Measurements from ENCODE around the gene RIPOR2. TPM values are rescaled to one million over a fixed set of nuclear protein-coding genes. Genes with fewer than 3 reads are reported as not detected.
"Not testable (repeated sequence)": the region's sequence is repeated elsewhere in the genome, so short reads cannot be mapped to it uniquely, and the experiment has no call there.

Gene RIPOR2
- total and polyA plus RNA-seq, 8 donors, result 3.9 to 56.8 (median 6.0) TPM

DNA sequence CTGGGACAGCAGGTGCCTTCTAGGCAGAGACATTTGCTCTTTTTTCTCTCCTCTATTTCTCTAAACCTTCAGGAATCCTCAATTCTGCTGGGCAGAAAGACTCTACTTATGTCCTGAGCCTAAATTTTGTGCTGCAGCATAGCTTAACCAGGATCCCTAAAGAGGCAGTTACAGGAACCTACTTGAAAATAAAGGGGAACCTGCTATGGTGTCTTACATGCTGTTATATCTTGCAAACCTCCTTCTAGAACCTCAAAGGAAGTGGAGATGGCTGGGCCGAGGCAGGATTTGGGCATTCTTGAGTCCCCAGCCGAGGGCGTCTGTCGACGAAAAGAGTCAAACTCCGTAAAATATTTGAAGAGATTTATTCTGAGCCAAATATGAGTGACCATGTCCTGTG is 178.1 kb downstream of the RIPOR2 start:
- DNase-seq (no peak), ATAC-seq (no peak)
- Histone ChIP-seq H3K4me1 (no peaks in the 10 kb centered on the region), H3K27me3 (no peaks in the 10 kb centered on the region), H3K27ac (no peak overlapping the region), H3K9me3 (no peaks in the 10 kb centered on the region), H3K4me3 (no peak overlapping the region), H3K36me3 (no peaks in the 10 kb centered on the region)
- TF ChIP-seq, protein P1, sequence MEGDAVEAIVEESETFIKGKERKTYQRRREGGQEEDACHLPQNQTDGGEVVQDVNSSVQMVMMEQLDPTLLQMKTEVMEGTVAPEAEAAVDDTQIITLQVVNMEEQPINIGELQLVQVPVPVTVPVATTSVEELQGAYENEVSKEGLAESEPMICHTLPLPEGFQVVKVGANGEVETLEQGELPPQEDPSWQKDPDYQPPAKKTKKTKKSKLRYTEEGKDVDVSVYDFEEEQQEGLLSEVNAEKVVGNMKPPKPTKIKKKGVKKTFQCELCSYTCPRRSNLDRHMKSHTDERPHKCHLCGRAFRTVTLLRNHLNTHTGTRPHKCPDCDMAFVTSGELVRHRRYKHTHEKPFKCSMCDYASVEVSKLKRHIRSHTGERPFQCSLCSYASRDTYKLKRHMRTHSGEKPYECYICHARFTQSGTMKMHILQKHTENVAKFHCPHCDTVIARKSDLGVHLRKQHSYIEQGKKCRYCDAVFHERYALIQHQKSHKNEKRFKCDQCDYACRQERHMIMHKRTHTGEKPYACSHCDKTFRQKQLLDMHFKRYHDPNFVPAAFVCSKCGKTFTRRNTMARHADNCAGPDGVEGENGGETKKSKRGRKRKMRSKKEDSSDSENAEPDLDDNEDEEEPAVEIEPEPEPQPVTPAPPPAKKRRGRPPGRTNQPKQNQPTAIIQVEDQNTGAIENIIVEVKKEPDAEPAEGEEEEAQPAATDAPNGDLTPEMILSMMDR (IDR thresholded peaks at IDR 0.05), result no peak
- intact Hi-C loops (cut with DNase I), result no loop called here

DNA sequence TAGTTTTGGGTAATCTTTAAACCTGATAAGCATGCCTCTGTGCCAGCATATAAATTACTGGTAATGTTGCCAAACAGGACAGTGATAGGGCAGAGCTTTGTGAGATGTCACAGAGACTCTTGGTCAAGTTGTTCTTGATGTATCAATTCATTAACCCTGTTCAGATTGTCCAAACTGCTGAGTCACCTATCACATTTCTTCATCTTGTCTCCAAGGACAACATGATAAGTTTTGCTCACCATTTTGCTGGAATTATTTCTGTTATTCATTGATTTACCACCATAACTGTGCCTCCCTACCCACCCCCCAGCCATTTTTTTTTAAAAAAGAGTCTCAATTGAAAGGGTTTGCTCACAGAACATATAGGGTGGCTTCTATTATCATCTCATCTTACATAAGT is 180.5 kb downstream of the RIPOR2 start:
- intact Hi-C loops (cut with DNase I), result no loop called here
- DNase-seq, result no peak
- Histone ChIP-seq H3K9me3 (peaks cover 0 to 2% of the 10 kb centered on the region in 2 donors), H3K27ac (no peak overlapping the region), H3K4me3 (no peak overlapping the region), H3K36me3 (no peaks in the 10 kb centered on the region), H3K4me1 (no peaks in the 10 kb centered on the region), H3K27me3 (no peaks in the 10 kb centered on the region)
- ATAC-seq, result no peak
- TF ChIP-seq, protein P1 (IDR thresholded peaks at IDR 0.05), result no peak

DNA sequence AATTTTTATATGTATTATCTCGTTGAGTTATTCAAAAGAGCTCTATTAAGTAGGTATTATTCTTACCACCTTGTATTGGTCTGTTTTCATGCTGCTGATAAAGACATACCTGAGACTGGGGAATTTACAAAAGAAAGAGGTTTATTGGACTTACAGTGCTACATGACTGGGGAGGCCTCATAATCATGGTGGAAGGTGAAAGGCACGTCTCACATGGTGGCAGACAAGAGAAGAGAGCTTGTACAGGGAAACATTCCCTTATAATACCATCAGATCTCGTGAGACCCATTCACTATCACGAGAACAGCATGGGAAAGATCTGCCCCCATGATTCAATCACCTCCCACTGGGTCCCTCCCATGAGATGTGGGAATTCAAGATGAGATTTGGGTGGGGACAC is 181.4 kb downstream of the RIPOR2 start:
- H3K9me3 ChIP-seq; ATAC-seq; DNase-seq; H3K4me3 ChIP-seq; H3K27me3 ChIP-seq; intact Hi-C loops (cut with DNase I); H3K27ac ChIP-seq; H3K4me1 ChIP-seq; H3K36me3 ChIP-seq: not testable (repeated sequence)

Other genes with a start within 250 kb of the RIPOR2 start
- 100 to 1,000 TPM; 132 to 144 TPM for gene C6orf62, start 216.8 kb downstream of the RIPOR2 start, total RNA-seq
- 100 to 1,000 TPM; 115 to 151 (median 134) TPM for gene C6orf62, start 216.8 kb downstream of the RIPOR2 start, polyA plus RNA-seq (ENCODE audit: insufficient read length in 6 of 6)
- gene GMNN, start 161.0 kb downstream of the RIPOR2 start, total RNA-seq, result 10 to 100 TPM; 19.6 to 25.0 TPM
- 10 to 100 TPM; 33.5 to 44.3 (median 38.7) TPM for gene GMNN, start 161.0 kb downstream of the RIPOR2 start, polyA plus RNA-seq (ENCODE audit: insufficient read length in 6 of 6)
- gene ARMH2, start 137.0 kb downstream of the RIPOR2 start, total RNA-seq, result under 1 TPM in 1 of 2 donors, not detected in 1; 0.50 TPM
- under 1 TPM in 2 of 6 donors, not detected in 4; 0.40 to 0.72 TPM for gene ARMH2, start 137.0 kb downstream of the RIPOR2 start, polyA plus RNA-seq (ENCODE audit: insufficient read length in 6 of 6)

Data from left lung (tissue), 10 donors.